Stimulated activated CD4-positive, alpha-beta T cell treated with anti-CD3 and anti-CD28 coated beads, Interleukin-4, amount 100 ng/mL, for 4 hours (primary cell): ENCODE results near the gene GMPR.
"Not testable (repeated sequence)": the region's sequence is repeated elsewhere in the genome, so short reads cannot be mapped to it uniquely, and the experiment has no call there.

Experiments
- DNase-seq, 2 experiments: peaks; one replicate each; pipeline ENCODE4 v3.0.0-alpha.2; 2020

The GMPR gene

DNA sequence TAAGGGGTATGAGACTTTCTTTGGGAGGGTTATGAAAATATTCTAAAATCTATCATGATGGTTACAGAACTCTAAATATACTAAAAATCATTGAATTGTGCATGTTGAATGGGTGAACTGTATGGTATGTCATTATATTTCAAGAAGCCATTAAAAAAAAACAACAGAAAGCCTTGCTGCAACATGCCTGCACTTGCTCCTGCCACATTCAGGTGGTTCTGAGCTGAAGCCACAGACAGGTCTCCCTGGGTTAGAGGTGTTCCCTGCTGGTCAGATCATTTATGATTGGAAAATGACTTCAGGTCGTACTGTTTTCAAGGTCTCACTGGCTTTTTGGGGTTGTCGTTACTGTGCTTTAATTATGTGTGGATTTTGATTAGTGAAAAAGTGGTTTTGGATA lies 13.3 kb downstream of the GMPR start:
- DNase-seq, result no peak

DNA sequence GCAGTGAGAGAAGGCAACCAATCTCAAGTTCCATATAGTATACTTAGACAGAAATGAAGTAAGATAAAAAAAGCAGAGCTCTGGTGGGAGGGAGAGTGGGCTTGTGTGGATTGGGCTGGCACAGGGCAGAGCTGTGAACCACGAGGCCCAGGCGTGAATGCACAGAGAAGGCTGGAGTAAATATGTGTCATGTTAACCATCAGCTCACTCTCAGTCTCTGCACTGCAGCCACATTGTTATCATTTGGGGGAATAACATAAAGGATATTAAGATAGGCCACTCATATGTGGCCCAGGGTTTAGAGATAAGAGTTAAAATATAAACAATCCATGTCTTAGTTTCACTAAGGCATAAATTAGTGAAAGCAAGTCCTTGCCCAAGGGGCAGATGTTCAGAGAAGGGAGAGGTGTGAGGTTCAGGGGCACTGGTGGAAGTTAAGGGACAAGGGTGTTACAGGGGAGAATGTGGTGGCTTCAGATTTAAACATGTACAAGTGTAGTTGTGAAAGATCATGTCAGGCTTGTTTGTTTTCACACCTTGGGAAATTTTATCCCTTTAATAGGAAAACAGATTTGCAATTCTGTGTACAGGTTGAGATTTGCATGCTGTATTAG lies 14.4 kb downstream of the GMPR start:
- no peak for DNase-seq

DNA sequence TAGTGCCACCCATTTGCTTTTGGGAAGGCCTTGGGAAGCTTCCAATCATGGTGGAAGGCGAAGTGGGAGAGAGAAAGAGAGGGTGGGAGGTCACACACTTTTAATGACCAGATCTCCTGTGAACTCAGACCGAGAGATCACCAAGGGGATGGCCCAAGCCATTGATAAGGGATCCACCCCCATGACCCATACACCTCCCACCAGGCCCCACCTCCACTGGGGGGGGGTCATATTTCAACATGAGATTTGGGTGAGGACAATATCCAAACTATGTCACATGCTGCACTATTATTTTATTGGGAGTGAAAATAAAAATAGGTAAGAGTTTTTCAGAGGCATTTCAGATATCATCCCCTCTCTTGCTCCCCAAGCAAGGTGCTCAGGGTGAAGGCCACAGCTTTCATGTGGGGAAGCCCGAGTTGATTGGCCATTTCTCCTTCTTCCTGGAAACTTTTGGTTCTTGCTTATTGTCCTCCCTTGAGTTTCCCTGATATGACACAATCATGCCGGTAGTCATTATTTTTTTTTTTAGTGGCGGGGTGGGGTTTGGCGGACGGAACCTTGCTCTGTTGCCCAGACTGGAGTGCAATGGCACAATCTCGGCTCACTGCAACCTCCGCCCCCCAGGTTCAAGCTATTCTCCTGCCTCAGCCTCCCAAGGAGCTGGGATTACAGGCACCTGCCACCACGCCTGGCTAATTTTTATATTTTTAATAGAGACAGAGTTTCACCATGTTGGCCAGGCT lies 15.2 kb downstream of the GMPR start:
- DNase-seq, result no peak

DNA sequence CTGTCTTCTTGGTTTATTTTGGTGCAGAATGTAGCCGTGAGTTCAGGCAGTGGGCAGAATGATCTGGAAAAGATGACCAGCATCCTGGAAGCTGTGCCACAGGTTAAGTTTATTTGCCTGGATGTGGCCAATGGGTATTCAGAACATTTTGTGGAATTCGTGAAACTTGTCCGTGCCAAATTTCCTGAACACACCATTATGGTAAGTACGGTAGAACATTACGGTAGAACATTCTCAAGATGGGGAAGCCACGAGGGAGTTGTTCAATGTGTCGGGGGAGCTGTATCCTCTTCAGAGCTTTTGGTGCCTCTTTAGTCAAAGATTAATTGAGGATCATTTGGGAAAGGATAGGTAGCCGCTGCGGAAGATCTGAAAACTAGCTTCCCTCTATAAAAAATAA lies 16.1 kb downstream of the GMPR start:
- no peak for DNase-seq

DNA sequence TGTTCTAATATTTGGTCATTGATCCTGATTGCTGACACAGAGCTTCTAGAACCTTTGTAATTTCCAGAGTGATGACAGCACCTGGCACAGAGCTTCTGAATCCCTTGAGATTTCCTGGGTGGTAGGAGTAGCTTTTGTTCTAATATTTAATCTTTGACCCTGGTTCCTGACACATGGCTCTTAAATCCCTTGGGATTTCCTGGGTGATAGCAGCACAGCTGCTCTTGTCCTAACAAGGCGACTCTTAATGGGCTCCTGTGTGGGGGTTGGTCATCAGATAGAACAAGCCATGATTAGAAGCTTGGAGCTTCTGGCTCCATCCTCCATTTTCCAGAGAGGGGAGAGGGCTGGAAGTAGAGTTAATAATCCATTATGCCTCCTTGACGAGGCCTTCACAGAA lies 18.4 kb downstream of the GMPR start:
- DNase-seq, result no peak

DNA sequence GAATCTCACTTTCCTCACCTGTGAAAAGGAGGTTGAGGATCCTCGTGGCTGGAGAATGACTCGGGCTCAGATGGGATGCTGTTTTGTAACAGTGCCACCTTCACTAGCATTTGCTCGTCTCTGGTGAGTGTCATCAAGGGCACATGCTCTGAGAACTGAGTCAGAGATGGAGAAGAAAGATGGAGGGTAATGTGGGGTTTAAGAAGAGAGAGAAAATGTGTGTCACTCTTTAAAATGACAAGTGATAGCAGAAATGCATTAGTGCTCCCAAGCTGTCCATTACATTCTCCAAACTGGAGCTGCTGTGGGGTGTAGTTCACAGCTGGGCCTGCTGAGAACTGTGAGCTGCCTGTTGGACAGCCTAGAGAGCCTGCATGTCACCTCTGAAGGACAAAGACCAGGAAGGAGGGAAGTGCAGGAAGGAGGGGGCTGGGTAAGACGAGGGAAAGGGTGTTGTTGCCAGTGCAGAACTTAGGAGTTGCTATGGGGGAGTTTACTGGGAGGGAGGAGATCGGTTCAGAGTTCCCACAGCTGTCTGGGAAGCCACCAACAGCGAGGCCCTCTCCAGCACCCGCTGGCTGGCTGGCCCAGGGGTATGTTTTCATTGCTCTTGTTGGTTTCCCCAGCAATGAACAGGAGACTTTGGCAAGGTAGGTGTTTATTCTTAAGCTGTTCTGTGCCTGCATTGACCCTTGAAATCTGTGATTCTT lies 19.8 kb downstream of the GMPR start:
- DNase-seq, result no peak

DNA sequence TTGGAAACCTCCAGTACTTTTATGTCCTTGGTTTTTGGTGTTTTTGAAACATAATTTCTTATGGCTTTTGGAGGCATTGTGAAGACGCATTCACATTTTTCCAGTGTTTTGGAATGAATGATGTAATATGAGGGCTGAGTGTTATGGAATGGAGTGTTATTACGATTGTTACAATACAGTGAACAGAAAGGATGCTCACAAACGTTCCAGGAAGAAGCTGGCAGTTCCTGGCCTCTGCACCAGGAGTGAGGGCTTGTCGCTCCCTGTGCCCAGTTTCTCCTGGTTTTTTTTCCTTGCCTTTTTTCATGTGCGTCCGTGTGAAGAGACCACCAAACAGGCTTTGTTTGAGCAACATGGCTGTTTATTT lies 20.3 kb downstream of the GMPR start:
- no peak for DNase-seq

DNA sequence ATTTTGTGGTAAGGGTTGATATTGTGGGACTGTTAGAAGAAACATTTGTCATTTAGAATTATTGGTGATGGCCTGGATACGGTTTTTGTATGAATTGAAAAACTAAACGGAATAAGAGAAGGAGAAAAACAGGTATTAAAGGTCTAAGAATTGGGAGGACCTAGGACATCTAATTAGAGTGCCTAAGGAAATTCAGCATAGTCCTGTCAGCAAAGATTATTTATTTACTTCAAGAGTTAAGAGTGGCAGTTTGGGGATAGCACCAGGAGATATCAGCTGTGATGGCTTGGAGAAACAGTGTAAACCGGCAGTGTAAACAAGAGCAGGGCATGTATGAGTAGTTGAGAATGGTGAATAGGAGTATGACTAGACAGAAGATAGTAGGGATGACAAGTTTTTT lies 21.2 kb downstream of the GMPR start:
- not testable (repeated sequence) for DNase-seq

DNA sequence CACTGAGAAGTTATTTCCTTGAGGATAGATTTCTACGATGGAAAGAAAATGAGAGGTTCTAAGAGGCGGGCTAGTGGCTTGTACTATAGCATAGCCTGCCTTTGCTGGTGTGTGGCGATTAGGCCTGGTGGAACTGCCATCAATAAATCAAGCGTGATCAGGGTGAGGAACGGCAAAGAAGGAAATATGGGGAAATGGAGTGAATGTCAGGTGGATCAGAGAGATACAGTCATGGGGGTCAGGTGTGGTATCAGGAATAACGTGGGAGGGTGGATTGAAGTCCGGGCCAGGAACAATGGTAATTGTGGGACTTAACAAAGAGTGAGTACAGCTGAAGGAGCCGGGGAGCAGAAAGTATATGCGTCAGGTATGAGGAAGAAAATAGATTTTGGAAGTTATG lies 22.2 kb downstream of the GMPR start:
- DNase-seq, result not testable (repeated sequence)

DNA sequence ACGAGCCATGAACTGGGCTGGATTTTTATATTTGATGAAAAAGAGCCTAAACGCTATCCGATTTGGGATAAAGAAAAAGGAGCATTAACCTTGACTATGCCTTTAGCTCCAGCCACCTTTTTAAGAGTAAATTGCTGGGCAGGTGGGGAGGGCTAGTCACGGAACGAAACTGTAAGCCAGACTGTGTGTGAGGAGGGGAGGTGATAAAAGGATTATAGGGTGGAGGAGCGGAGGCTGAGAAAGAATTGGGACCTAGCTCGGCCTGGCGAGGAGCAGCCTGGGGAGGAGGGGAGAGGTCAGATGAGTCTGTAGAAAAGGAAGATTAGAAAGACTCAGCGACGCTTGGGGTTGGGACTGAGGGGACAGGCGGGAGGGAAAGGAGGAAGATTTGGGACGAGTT lies 24.4 kb downstream of the GMPR start:
- not testable (repeated sequence) for DNase-seq

DNA sequence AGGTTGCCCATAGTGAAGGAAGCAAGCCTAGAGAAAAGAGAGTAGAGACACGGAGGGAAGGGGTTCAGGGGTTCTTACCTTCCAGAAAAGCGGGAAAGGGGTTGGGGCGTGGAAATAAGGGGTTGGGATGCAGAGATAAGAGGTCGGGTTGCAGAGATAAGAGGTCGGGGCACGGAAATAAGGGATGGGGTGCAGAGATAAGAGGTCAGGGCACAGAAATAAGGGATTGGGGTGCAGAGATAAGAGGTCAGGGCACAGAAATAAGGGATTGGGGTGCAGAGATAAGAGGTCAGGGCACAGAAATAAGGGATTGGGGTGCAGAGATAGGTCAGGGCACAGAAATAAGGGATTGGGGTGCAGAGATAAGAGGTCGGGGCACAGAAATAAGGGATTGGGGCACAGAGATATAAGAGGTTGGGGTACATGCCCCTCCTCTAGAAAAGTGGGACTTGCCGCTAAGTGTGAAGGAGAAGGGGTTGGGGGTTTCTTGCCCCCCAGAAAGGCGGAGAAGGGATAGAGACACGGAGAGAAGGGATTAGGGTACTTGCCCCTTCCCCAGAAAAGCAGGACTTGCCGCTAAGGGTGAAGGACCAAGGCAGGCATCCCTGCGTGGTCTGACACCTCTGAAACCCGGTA lies 25.2 kb downstream of the GMPR start:
- DNase-seq, result not testable (repeated sequence)

DNA sequence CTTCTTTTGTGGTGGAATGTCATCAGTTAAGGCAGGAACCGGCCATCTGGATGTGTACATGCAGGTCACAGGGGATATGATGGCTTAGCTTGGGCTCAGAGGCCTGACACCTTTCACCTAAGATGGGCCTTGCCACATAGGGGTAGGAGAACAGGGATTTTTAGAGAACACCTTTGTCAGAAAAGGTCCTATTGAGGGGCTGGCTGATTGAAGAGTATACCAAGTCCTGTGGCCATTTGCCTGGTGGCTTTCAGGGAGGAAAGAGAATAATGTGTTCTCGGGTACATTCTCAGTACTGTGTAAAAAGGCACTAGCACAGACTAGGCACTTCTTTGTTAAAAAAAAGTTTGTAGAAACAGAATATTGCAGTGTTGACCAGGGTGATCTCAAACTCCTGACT lies 26.4 kb downstream of the GMPR start:
- DNase-seq, result no peak

DNA sequence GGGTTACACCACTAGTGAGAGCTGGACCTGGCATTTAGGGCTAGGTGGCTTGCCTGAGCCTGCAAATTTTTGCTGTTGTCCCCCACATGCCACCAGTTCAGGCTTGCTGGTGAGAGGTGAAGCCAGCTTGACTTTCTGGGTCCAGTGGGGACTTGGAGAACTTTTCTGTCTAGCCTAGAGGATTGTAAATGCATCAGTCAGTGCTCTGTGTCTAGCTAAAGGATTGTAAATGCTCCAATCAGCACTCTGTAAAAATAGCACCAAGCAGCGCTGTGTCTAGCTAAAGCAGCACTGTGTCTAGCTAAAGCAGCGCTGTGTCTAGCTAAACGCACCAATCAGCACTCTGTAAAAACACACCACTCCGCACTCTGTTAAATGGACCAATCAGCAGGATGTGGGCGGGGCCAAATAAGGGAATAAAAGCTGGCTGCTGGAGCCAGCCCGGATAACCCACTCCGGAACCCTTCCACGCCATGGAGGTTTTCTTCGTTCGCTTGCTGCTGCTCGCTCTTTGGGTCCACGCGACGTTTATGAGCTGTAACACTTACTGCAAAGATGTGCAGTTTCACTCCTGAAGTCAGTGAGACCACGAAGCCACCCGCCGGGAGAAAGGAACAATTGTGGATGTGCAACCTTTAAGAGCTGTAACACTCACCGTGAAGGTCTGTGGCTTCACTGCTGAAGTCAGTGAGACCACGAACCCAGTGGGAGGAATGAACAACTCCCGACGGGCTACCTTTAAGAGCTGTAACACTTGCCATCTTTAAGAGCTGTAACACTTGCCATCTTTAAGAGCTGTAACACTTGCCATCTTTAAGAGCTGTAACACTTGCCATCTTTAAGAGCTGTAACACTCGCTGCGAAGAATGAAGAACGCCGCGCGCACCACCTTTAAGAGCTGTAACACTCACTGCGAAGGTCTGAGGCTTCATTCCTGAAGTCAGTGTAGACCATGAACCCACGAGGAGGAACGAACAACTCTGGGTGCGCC lies 27.3 kb downstream of the GMPR start:
- DNase-seq, result no peak

DNA sequence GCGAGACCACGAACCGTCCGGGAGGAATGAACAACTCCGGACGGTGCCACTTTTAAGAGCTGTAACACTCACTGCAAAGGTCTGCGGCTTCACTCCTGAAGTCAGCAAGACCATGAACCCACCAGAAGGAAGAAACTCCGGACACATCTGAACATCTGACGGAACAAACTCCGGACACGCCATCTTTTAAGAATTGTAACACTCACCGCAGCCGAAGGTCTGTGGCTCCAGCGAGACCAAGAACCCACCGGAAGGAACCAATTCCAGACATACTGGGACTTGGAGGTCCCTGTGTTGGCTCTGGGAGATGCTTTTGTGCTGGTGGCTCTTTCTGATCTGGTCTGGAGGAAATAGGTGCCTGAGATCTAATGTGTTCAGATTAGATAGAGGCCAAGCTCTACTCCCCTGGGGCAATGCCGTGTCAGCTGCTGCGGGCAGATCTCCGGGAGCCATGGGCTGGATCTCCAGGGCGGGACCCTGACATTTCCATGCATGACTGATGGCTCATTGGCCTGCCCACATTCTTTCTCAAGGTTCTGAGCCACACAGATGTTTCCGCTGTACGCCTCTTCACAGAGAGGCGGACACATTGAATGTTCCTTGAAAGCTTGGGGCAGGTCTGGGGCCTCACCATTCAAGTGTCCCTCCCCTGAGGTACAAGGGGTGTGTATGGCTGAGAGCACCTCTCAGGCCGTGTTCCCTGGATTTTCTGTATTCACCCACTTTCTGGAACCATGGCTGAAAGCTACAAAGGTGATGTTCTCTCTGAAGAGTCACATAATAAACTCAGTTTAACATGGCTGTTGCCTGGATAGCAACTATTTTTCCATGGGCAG lies 29.3 kb downstream of the GMPR start:
- DNase-seq, result no peak

DNA sequence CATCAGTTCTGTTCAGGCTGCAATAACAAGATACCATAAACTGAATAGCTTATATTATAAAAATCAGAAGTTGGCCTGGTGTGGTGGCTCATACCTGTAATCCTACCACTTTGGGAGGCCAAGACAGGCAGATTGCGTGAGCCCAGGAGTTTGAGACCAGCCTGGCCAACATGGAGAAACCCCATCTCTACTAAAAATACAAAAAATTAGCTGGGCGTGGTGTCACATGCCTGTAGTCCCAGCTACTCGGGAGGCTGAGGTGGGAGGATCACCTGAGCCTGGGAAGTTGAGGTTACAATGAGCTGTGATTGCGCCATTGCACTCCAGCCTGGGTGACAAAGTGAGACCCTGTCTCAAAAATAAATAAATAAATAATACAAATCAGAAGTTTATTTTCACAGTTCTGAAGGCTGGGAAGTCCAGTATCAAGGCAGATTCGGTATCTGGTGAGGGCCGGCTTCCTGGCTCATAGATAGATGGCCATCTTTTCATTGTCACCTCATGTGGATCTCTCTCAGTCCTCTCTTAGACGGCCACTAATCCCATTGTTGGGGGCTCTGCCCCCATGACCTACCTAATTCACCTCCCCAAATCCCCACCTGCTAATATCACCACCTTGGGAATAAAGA lies 31.2 kb downstream of the GMPR start:
- not testable (repeated sequence) for DNase-seq

DNA sequence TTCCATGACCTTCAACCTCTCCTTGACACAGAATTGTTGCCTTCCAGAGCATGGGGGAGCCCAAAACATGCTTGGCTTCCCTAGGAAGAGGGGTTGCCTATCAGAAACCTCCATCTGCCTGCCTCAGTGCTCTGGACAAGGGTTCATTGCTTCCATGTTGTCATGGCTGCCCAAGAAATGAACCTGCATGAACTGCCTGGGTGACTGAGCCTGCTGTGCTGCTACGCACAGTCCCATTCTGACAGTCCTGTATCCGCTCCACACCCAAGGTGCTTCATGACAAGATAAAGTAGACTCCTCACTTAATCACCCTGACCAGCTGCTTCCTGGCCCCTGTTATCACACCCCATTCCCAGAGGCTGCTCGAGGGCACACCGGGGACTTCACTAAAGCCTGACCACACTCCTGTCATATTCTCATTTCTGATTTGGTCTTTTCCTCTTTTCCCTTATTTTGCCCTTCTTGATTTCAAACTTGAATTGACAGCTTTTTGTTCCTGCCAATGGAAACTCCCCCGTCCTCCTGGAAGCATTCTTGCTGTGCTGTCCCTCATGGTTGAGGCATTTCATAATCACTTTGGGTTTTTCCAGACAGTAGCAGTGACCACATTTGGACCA lies 31.9 kb downstream of the GMPR start:
- no peak for DNase-seq

DNA sequence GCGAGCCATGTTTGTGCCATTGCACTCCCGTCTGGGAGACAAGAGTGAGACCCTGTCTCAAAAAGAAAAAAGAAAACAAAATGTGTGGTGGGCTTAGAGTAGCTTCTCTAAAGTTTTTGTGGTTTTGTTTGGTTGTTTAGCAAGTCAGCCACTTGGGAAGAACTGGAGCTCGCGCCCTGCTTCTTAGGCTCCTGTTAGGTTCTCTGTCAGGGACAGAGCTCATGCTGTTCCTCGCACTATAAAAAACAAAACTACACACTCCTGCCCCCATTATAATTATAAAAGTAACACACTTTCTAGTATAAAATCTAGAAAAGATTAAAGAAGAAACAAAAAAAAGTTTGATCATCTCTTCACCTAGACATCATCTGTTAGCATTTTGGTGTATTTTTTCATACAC lies 33.0 kb downstream of the GMPR start:
- DNase-seq, result no peak

DNA sequence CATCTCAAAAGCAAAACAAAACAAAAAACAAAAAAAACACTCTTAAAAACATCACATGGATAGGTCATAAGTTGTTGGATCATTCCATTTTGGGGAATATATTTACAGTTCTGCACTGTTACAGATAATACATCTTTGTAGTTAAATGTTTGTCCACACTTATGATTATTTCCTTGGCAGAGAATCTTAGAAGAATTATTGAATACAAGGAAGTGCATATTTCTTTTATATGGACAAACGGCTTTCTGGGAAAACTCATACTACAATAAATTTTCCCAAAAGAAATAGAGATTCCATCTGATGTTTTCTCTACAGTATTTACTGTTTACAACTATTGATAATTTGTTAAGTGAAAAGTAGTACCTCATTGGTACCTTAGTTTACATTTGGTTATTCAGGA lies 33.8 kb downstream of the GMPR start:
- no peak for DNase-seq

DNA sequence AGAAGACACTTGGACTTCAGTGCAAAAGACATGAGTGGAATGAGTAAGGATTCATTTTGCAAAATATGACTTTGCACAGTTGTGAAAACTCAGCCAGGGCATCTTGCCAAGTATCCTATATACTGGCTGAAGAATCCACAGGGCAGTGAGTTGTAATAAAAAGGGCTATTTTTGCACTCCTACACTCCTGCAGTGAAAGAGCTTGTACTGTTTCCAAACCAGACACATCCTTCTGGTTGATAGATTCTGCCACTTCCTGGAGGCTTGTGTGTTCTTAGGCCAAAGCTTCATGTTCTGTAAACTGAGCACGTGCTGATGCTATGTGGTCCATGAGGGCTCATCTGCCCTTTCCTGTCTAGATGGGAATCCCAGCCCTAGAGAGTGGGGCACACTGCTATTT lies 34.9 kb downstream of the GMPR start:
- DNase-seq, result no peak

DNA sequence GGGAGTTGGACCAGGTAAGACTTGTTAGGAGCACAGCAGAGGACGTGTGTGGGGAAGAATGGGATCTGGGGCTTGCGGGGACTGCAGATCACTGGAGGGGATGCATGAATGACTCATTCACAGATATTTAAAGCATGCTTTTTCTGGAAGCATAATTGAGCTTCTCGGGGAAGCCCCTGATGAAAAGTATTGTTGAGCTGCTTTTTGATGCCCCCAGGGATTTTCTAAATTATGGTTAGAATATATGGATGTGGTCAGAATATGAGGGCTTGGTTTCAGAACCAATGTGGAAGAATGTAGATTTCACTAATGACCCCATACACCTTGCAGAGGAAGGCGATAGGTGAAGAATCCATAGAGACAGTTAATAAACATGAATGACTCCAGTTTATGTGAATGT lies 36.1 kb downstream of the GMPR start:
- no peak for DNase-seq
